D721Med (cell line): ENCODE results near the gene VPS13D.

Source experiments
- DNase-seq: peaks from one replicate; pipeline ENCODE4 v3.0.0; 2011; ENCODE audit warnings: low spot score; ENCODE audit not compliant: insufficient read length
- FAIRE-seq: peaks from 2 replicates; lab custom pipeline; 2011; peaks lifted over from hg19 to GRCh38; lab: Jason Lieb, UNC
- TF ChIP-seq, protein P1 (sequence below): IDR thresholded peaks from 2 replicates; pipeline ENCODE4 v1.5.1; 2012; ENCODE audit warnings: mild to moderate bottlenecking, control low read depth; ENCODE audit not compliant: insufficient read depth; ENCODE audit errors: missing control alignments

Gene VPS13D

DNA sequence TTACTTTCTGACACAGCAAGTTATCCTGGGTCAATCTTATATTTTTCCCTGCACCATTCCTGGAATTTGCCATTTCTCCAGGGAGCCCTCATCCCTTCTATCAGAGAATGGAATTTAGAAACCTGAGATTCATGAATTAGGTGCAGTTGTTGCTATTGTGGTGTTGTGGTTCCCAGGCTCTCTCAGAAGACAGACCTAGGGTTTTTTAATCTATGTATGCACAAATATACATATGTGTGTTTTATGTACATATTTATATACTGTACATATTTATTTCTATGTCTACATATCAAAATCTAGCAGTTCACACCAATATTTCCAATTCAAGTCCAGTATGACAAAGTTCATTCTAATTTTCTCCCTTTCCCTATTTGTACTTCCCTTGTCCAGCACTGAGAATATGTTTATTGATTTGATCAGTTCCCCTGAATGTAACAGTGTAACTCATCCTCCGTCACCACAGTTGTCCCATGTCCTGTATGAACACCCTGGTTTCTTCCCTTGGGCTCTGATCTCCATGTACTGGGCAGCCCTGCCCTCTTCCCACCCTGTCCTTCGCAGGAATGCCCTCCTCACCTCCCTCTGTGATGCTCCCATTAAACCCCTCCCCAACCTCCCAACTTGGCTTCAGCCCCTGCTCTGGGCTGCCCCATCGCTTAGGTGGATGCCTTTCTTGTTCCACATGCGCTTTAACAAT is 145.5 kb downstream of the VPS13D start:
- TF ChIP-seq, protein P1, sequence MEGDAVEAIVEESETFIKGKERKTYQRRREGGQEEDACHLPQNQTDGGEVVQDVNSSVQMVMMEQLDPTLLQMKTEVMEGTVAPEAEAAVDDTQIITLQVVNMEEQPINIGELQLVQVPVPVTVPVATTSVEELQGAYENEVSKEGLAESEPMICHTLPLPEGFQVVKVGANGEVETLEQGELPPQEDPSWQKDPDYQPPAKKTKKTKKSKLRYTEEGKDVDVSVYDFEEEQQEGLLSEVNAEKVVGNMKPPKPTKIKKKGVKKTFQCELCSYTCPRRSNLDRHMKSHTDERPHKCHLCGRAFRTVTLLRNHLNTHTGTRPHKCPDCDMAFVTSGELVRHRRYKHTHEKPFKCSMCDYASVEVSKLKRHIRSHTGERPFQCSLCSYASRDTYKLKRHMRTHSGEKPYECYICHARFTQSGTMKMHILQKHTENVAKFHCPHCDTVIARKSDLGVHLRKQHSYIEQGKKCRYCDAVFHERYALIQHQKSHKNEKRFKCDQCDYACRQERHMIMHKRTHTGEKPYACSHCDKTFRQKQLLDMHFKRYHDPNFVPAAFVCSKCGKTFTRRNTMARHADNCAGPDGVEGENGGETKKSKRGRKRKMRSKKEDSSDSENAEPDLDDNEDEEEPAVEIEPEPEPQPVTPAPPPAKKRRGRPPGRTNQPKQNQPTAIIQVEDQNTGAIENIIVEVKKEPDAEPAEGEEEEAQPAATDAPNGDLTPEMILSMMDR: no peak
- DNase-seq (no peak), FAIRE-seq (no peak)

DNA sequence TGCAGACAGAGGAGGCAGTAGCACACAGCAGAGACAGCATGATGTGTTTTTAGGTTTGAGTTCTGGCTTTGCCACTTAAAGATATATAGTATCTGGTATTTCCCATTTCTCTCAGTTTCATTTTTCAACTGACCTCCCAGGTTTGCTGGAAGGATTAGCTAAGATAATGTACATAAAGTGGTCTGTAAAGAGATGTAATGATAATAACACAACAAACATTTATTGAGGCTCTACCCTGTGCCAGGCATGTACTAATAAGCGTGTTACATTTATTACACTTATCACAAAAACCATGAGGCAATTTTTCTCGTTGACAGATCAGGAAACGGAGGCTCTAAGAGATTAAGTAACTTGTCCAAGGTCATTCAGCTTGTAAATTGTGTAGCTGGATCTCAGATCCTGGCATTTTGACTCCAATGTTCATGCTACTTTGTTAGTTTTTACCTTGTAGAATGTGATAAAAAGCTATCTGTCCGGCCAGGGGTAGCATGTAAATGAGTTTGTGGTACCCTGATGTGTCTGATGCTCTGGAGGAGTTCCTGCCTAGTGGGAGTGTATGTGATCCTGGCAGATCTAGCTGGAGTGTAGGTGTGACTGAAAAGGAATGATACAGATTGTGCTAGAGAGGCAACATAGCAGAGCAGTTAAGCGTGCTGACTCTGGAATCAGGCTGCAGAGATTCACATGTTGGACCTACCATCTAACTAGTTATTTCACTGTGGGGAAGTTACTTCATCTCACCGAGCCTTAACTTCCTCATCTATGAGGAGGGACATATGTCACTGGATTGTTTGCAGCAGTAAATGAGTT is 146.6 kb downstream of the VPS13D start:
- no peak for FAIRE-seq
- TF ChIP-seq, protein P1: no peak
- DNase-seq: no peak

DNA sequence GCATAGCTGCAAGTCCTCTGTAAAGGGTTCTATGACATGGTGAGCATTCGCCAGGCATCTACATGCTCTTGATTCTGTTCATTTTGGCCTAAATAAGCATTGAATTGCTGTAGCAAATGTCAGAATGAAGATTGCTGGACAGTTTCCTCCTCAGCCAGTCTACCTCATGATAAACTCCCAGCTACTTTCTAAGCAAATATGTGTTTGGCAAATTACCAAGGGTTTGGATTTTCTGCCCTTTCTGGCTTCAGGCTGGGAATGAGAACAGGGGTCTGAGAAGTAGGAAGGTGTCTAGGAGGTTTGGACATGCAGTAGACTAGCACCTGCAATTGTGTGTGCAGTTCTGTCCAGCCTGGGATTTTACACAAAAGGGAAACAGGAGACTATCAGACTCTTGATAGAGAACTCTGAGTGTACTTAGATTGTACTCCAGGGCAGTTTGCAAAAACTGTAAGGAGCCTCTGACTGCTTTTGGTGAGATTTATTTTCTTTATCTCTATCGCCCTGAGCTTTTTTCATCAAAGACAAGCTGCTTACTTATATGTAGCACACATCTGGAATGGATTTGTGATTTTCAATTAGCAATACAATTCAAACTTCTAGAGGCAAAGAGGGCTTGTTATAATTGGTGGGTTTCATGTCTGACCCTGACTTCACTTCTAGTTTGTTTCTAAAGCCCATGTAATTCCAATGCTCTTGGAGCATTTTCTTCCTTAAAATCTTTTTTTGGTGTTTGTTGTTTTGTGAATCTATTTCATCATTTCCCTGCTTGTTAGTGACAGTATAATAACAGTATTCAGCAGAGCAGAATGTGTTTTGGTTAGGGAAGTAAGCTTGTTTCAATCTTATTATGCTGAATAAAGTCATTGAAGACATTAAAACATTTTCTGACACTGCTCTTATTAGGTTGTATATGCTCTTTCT is 150.8 kb downstream of the VPS13D start:
- no peak for FAIRE-seq

DNA sequence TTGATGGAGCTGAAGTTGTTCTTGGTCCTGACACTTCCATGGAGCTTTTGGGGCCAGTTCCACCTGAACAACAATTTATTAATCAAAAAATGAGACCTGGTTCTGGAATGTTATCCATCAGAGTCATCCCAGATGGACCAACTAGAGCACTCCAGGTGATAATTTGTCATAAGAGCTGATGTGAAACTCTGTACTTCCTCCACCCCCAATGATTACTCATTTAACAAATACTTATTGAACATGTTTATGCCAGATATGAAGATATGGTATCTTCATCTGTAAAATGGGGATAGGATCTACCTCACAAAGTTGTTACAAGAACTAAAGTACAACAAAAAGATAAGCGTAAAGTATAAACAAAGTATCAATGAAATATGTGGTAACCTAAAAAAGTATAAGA is 153.2 kb downstream of the VPS13D start:
- TF ChIP-seq, protein P1: no peak
- FAIRE-seq: no peak
- DNase-seq: no peak

More for the DNA sequence above, 150.8 kb downstream of the VPS13D start:
- DNase-seq: no peak
- TF ChIP-seq, protein P1: no peak

DNA sequence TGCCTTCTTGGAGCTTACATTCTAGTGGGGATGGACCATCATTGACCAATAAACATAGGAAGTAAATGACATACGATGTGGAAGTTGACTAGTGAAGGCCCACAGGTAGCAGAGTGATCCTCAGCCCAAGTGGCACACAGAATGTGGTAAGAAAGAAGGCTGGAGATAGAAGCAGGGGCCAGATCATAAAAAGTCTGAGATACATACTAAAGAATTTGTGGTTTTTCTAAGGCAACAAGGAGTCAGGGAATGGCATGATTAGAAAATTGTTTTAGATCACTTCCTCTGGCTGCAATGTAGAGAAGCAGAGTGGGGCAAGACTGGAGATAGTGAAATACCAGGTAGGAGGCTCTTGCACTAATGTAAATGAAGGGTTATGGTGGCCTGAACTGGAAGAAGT is 154.0 kb downstream of the VPS13D start:
- TF ChIP-seq, protein P1: no peak
- no peak for DNase-seq
- no peak for FAIRE-seq

DNA sequence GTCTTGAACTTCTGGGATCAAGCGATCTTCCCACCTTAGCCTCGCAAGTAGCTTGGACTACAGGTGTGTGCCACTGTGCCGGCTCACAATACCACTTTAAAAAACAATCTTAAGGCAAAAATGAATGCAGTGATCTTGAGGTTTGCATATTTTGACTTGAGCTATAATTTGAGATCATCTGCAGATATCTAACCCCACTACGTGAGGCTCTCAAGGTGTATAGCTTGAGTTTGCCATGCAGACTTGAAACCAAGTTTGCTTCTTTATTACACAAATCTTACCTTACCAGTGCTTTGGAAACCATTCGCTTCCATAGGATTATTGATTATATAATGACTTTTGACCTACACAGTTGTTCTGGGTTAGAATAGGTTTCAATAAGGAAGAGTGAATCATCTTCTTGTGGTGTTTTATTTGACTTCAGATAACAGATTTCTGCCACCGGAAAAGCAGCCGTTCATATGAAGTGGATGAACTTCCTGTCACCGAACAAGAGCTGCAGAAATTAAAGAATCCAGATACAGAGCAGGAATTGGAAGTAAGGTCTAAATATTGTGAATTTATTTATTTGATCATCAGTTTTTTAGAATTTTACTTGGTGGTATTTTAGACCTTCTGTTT is 155.1 kb downstream of the VPS13D start:
- DNase-seq (no peak), FAIRE-seq (no peak)
- TF ChIP-seq, protein P1: no peak
